ENCODE results near the gene GNA12.

DNA sequence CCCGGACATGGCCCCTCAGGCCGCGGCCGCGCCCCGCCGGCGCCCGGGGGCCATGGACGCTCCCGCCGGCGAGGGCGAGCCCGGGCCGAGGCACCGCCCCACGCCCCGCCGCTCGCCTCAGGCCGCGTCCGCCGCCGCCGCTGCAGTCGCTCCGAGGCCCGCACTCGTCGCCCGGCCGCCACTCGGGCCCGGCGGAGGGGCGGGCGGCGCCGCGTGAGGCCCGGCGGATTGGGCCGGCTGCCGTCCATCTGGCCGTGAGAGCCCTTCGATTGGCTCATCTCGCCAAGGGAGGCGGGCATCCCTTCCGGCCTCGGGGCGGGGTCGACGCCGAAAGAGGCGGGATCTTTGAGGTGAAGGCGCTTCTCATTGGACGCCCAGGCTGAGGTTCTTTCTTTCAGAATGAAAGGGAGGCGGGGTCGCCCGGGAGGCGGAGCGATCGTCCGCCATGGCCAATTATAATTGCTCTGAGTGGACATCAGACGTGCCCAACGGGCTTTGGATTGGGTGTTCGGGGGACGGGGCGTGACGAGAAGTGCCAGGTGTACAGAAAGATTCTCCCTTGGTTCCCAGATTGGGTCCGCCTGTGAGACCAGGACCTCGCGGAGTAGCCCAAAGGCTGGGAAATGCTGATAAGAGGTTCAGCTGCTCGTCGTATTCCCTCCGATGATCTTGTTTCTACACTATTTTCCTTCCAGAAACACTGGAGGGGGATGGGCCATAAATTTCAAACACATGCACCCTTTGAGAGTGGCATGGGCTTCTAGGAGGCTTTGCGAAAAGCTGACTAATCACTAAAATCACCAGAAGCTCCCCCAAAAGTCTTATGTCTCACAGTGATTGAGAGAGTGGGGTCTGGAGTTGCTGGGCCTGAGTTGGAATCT is at the start of gene GNA12:
- TF ChIP-seq CTCF (IDR thresholded peaks at IDR 0.05) (no peak), POLR2AphosphoS5 (IDR thresholded peaks at IDR 0.05; ENCODE audit: insufficient read depth in 1 of 2, low read depth in 1 of 2) (peak; percentile 50 to 65), POLR2A (IDR thresholded peaks at IDR 0.05) (peak in 1 of 2 donors; percentile 67)

All from vagina (tissue), 2 donors.